COLO668 (cell line): ENCODE measurements around the gene PRX.
A peak's percentile ranks its signal among the peaks of the same experiment; 100 is the strongest.
"Not testable (repeated sequence)": the region's sequence is repeated elsewhere in the genome, so short reads cannot be mapped to it uniquely, and the experiment has no call there.

Source experiments
- DNase-seq: peaks from one replicate; lab custom pipeline; 2025; ENCODE audit not compliant: unreplicated experiment; lab: John Stamatoyannopoulos, UW

Gene PRX

DNA sequence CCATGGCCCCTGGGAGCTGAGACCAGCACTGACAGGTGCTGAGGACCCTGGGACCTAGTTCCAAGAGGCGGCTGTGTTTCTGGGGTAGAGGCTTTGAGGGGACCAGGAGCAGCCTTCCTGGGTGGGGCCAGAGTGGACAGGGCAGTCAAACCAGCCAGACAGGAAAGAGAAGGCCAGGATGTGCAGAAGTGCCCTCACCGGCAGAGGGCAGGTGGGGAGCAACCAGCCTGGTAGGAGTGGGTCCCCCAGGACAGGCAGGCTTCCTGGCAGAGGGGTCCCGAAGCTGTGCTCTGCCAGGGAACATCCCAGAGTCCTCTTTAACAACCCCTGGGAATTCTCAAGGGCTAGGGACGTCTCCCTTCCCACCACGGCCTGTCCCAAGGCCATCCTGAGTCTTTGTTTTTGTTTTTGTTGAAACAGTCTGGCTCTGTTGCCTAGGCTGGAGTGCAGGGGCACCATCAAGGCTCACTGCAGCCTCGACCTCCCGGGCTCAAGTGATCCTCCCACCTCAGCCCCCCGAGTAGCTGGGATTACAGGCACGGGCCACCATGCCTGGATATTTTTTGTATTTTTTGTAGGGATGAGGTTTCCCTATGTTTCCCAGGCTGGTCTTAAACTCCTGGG, 20.2 kb downstream of the PRX start:
- DNase-seq: peak; percentile 19

DNA sequence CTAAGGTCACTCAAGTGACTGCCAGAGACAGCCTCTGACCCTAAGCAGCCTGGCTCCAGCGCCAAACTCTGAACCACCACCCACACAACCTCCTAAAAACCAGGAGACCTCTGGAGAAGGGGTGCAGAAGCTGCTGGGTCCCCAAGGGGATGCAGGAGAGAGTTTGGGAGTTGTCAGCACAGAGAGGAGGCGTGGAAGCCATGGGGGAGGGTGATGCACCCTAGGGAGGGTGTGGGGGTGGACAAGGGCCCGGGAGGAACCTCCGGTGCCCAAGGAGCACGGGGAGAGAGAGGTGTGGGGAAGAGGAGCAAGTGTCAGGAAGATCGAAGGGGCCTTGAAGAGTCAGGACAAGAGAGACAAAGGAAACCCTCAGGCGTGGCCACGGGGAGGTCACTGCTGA, 21.1 kb downstream of the PRX start:
- DNase-seq: no peak

DNA sequence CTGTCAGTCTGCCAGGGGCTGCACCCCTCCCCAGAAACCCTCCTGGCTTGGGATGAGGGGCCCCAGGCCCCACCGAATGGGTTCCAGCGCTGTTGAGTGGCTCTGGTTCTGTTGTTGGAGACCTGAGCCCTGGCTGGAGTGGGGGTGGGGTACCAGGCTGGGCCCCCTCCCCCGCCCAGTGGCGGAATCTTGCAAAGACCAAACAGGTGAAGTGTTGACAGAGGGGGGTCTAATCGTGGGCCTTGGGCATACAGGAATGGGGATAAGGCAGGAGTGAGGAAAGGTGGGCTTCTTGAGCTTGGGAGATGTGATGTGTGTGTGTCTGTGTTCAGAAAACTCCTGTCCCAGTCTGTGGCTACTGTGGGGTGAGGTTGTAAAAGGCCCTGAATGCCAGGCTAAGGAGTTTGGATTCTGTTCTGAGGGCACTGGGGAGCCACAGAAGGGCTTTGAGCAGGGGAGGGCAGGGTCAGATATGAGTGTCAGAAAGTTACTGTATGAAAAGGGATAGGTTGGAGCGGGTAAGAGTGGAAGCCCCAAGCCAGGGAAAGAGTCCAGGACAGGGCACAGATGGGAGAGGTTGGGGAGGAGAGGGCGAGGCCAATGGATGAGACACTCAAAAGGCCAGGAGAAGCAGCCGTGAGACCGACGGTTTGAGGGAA, 23.0 kb downstream of the PRX start, which contains the start of gene HIPK4:
TSS of gene HIPK4 (minus strand) at position 98 of the 659 bp plus-strand sequence. CDS start 279 bp downstream, outside the sequence.
- DNase-seq: no peak

DNA sequence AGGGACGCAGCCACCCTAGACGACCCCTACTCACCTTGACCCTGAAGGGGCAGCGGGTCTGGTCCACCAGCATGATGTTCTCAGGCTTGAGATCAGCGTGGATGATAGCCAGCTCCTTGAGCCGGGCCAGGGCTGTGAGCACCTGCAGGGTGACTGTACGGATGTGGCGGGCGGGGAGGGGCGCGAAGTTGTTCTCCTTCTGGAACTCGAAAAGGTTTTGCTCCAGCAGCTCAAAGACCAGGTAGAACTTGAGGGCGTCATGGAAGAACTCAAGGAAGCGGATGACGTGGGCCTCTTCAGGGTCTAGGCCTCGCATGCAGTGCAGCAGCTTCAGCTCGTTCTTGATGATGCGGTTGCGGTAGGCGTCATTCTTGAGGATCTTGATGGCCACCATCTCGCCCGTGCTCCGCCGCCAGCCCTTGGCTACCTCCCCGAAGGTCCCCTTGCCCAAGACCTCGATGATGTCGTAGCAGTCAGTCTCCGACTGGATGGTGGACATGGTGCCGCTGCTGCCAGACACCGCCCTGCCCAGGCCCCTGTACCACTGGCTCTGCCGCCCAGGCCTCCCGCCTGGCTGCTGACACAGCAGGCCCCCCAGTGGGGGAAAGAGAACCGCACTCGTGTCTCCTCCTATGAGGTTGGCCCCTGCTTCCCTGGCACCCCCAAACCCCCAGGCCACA, 23.6 kb downstream of the PRX start:
- no peak for DNase-seq

DNA sequence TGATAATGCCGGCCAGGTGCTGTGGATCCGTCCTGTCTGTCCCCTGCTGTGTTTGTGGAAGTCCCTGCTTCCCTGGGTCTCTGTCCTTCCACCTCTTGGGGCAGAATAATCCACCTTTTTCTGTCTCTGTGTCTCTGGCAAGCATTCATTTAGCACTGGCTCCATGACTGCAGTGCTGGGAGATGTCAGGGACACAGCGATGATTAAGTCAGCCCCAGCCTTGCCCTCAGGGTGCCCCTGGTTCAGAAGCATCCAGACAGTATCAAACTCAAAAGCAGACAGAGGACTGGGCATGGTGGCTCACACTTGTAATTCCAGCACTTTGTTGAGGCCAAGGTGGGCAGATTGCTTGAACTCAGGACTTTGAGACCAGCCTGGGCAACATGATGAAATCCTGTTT, 24.7 kb downstream of the PRX start:
- no peak for DNase-seq

DNA sequence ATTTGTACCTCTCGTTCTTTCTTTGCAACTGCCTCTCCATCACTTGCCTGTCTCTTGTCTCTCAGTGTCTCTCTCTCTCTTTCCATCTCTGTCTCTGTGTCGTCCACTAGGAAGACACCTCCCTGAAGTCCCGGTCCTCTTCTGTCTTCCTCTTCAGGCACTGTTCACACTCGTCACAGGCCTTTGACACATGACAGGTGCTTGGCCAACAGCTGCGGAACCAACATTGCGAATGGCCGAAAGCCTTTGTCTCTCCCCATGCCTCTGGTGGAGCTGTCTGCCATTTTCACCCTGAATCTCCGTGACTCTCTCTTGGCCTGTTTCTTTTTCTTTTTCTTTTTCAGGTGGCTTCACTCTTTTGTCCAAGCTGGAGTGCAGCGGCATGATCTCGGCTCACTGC, 26.0 kb downstream of the PRX start:
- DNase-seq: no peak

DNA sequence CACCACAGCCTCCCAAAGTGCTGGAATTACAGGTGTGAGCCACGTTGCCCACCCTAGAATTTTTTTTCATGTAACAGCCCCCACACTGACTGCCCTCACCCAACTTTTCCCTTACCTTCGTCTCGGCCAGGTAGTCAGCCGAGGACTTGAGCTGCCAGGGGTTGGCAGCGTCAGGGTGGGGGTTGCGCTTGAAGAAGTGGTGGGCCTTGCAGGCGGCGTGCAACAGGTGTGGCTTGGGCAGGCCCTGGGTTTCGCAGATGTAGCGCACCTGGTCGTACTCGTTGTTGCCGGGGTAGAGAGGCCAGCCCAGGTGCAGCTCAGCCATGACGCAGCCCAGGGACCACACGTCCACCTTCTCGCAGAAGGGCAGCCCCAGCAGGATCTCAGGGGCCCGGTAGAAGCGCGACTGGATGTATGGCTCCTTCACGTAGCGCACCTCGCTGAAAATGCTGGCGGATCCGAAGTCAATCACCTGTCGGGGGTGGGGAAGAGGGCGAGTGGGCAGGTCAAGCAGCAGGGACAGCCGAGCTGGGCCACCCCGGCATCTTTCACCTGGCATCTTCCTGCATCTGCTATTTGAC, 29.4 kb downstream of the PRX start:
- peak; percentile 6 for DNase-seq

DNA sequence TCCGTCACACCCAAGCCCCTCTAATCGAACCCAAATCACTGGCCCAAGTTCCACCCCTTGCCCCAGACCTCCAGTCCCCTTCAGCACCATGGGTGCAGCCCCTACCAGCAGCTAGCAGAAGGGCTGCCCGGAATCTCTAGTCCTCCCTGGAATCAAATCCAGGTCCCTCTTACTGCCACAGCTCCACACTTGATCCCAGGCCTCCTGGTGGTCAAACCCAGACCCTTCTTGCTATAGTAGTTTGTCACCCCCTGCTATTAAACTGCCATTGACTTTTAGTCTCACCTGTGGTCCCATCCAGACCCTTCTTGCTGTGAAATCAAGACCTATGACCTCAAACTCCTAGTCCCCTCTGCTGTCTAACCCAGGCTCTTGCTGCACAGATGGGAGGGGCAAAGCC, 31.9 kb downstream of the PRX start:
- DNase-seq: no peak

DNA sequence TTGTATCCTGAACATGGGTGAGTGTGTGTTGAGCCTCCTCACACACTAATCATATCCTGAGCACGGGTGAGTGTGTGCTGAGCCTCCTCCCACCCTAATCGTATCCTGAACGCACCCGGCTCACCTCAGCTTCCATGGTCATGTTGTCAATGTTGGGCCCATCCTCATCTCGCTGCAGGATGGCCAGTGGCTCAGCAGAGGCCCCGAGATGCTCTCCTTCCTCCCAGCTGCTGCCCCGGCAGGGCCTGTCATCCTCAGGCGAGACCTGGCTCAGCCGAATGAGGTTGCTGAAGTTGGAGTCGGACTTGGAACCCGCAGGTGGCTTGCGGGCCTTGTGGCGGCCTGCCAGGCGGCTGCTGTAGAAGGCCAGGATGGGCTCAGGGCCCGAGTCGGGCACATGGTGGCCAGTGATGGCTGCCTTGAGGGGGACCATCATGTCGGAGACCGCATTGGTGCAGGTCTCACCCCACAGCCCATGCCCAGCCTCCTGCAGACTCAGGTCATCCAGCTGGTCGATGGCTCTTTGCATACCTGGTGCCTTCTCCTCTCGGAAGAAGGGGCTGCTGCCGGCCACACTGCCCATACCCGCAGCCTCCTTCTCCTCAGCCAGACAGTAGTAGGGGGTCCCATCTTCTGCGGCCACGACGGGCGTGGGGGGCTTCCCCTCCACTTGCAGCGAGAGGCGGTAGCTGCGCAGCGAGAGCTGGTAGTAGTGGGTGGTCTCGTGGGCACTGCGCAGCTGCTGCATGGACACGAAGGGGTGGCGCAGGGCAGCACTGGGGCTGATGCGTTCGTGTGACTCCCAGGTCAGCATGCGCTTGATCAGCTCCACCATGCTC, 32.8 kb downstream of the PRX start:
- no peak for DNase-seq

DNA sequence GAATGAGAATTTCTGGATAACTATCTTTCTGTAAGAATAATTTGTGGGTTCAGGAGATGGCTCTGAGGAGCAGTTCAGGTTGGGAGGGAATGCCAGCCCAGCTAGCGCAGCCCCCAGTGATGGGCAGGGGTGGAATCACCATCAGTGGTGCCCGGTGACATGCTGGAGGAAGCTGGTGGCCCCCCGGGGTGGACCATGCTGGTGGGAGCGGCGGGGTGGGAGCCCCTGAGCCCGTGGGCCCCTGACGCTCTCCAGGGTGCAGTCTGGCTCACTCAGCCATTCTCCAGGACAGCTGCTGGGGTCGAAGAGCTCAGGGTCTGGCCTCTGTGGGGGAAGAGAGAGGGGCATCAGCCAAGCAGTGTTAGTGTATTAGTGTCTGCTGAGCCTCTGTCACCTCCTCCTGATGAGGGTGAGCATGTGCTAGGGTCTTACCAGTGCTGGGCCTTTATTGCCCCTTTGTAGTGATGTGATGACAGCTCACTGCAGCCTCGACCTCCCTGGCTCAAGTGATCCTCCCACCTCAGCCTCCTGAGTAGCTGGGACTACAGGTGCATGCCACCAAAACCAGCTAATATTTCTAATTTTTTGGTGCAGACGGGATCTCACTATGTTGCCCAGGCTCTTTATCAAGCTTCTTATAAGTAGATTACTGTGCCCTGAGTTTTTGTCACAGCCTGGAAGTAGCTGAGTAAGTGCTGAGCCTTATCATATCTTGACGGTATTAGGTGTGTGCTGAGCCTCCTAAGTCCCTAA, 33.6 kb downstream of the PRX start:
- DNase-seq: no peak

DNA sequence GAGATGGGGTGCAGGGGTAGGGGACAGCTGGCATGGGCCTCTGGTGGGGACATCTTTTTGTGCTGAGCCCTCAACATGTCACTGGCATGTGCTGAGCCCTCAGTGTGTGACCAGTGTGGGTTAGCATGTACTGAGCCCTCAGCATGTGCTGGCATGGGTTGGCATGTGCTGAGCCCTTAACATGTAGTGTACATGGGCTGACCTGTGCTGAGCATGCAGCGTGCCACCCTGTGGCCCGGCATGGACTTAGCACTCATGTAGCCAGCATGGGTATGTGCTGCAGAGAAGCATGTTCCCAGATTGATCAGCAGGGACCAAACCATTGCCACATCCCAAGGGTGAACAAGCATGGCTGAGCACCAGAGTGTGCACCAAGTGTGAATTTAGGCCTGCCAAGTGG, 34.7 kb downstream of the PRX start:
- no peak for DNase-seq

DNA sequence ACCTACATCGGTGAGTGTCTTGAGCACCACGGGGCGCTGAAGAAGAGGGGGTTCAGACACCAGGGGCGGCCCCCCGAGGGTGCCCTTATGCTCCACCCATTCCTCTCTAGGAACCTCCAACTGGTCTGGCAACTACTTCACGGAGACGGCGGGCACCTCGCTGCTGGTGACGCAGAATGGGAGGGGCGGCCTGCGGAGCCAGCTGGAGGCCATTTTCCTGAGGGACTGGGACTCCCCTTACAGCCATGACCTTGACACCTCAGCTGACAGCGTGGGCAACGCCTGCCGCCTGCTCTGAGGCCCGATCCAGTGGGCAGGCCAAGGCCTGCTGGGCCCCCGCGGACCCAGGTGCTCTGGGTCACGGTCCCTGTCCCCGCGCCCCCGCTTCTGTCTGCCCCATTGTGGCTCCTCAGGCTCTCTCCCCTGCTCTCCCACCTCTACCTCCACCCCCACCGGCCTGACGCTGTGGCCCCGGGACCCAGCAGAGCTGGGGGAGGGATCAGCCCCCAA, 35.2 kb downstream of the PRX start:
- no peak for DNase-seq

DNA sequence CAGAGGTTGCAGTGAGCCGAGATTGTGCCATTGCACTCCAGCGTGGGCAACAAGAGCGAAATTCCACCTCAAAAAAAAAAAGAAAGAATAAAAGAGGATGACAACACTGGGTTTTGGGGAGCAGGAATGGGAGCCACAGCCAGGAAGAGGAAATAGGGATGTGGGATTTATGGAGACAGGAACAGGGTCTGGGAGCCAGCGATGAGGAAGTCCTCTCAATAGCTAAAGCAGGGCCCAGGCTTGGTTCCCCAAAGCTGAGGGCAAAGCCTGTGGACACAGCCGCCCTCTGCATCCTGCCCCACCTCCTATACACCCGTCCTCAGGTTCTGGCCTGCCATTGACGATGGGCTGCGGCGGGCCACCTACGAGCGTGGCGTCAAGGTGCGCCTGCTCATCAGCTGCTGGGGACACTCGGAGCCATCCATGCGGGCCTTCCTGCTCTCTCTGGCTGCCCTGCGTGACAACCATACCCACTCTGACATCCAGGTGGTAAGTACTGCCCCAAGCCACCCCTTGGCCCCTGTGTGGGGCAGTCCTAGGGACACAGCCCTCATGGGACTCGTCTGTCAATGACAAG, 36.8 kb downstream of the PRX start:
- no peak for DNase-seq

DNA sequence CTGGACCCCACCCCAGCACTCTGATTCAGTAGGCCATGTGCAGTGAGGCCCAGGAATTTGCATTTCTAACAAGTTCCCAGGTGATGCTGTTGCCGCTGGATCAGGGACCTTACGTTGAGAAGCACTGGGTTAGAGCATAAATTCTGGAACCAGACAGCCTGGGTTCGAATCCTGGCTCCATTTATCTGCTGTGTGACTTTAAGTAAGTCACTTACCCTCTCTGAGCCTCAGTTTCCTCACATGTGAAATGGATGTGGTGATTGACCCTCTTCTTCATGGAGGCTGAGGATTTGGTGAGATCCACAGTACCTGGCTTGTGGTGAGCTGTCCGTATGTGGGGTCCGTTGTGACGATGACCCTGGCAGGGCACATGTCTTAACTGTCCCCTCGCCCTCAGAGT, 39.1 kb downstream of the PRX start:
- DNase-seq: no peak

DNA sequence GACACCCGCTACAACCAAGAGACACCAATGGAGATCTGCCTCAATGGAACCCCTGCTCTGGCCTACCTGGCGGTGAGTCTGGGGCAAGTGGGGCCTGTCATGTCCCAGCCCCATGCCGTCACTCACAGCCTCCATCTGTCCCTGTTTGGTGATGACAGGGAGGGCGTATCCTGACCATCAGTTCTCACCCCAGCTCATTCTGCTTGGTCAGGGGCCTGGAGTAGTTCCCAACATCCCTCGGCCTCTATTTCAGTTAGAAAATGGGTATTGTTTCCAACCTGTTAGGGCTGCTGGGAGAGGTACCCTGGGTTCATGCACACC, 41.4 kb downstream of the PRX start:
- DNase-seq: no peak

DNA sequence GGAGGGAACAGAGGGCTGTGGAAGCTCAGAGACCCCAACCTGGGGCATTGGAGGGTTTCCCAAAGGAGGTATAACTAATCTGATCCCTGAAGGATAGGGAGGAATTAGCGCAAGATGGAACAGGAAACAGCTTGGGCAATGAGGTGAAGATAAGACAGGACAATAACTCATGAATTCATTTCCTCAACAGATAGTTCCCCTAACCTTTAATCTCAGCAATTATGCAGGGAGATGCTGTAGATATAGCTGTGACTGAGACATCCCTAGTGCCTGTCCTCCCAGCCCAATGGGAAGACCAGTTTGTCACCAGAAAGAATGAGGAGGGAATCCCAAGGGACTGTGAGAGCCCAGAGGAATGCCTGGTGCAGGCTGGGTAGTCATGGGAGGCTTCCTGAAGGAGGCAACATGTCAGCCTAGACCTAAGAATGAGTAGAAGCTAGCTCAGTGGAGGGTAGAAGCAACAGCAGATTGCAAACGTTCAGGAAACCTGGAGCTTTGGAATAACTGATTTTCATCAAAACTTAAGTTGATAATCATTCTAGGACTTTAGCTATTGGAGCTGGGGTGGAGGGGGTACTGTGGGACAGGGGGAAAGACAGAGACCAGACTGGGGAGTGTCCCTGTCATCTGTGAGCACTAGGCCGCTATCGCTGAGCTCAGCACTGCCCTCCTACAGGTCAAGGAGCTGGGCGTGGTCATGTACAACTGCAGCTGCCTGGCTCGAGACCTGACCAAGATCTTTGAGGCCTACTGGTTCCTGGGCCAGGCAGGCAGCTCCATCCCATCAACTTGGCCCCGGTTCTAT, 42.0 kb downstream of the PRX start:
- no peak for DNase-seq

DNA sequence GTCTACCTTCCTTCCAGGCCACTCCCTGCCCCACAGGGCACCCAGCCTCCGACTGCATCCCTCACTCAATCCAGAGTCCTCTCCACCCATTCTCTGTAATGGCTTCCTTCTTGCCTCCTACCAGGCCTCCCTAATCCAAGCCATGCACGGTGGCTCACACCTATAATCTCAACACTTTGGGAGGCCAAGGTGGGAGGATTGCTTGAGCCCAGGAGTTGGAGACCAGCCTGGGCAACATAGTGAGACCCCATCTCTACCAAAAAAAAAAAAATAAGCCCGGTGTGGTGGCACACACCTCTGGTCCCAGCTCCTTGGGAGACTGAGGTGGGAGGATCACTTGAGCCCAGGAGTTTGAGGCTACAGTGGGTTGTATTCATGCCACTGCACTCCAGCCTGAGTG, 42.9 kb downstream of the PRX start:
- not testable (repeated sequence) for DNase-seq

DNA sequence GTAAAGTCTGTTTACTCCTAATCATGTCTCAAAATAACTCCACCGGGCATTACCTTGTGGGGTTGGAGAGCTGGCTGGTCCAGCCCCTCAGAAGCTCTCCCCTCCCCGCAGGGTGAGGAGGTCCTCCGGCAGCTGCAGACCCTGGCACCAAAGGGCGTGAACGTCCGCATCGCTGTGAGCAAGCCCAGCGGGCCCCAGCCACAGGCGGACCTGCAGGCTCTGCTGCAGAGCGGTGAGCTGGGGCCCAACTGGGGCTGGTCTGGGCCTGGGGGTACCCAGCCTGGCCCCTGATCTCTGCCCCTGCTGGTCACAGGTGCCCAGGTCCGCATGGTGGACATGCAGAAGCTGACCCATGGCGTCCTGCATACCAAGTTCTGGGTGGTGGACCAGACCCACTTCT, 43.4 kb downstream of the PRX start:
- DNase-seq: no peak
